PFSK-1 (cell line): Measurements from ENCODE around the gene CTXN3. TPM values are rescaled to one million over a fixed set of nuclear protein-coding genes. Genes with fewer than 3 reads are reported as not detected.

Source experiments
- FOXP2 ChIP-seq: optimal IDR thresholded peaks from 2 replicates; pipeline ENCODE3; 2011; ENCODE audit warnings: borderline replicate concordance, control low read depth, inconsistent platforms; ENCODE audit not compliant: insufficient read depth; ENCODE audit errors: extremely low read length, extremely low read depth
- POLR2AphosphoS5 ChIP-seq: IDR thresholded peaks from 2 replicates; pipeline ENCODE4 v1.6.1; 2012; ENCODE audit warnings: low read depth, mild to moderate bottlenecking, control low read depth, low read length, moderate library complexity
- REST ChIP-seq, 2 experiments: IDR thresholded peaks; 2 replicates each; pipeline versions ENCODE4 v1.6.1 to v1.8.0; 2011 to 2012; ENCODE audit warnings: low read depth in 2 of 2, low read length in 2 of 2, control low read depth in 1 of 2, inconsistent platforms in 1 of 2, mild to moderate bottlenecking in 1 of 2, moderate library complexity in 1 of 2; ENCODE audit not compliant: insufficient read depth in 1 of 2
- SIN3A ChIP-seq: IDR thresholded peaks from 2 replicates; pipeline ENCODE4 v1.6.1; 2012; ENCODE audit warnings: mild to moderate bottlenecking, low read length, moderate library complexity, borderline replicate concordance; ENCODE audit not compliant: insufficient read depth
- TAF1 ChIP-seq: IDR thresholded peaks from 2 replicates; pipeline ENCODE4 v1.6.1; 2012; ENCODE audit warnings: low read length, control low read depth, borderline replicate concordance; ENCODE audit not compliant: insufficient read depth
- polyA plus RNA-seq: library from polyadenylated mRNA; unstranded; fragments of >200 nt; gene quantifications from one replicate; pipeline ENCODE4 v1.2.1, GENCODE V29; 2012; ENCODE audit warnings: low read depth, missing spikeins; ENCODE audit not compliant: insufficient read length

Gene CTXN3
- not detected for polyA plus RNA-seq

GRCh38 chr5:127649018-127649439 lies at the start of gene CTXN3:
TSS of gene CTXN3 (plus strand) at chr5:127649082. CDS start at chr5:127657522, 8,440 bp downstream.
- no peak for TF ChIP-seq TAF1
- no peak for TF ChIP-seq FOXP2
- TF ChIP-seq SIN3A = no peak
- no peak for TF ChIP-seq POLR2AphosphoS5
- TF ChIP-seq REST (IDR thresholded peaks at IDR 0.05; ENCODE audit: insufficient read depth in 1 of 2, low read depth in 2 of 2, low read length in 2 of 2) = no peak

- TF ChIP-seq REST (IDR thresholded peaks at IDR 0.05; ENCODE audit: insufficient read depth in 1 of 2, low read depth in 2 of 2, low read length in 2 of 2) (no peak), TAF1 (no peak), FOXP2 (no peak), SIN3A (no peak), POLR2AphosphoS5 (no peak)
Measured at GRCh38 chr5:127599320-127599719, 49.6 kb upstream of the CTXN3 start.

GRCh38 chr5:127599847-127600246 lies 49.0 kb upstream of the CTXN3 start:
- TF ChIP-seq TAF1 = no peak
- no peak for TF ChIP-seq SIN3A
- no peak for TF ChIP-seq REST (IDR thresholded peaks at IDR 0.05; ENCODE audit: insufficient read depth in 1 of 2, low read depth in 2 of 2, low read length in 2 of 2)
- no peak for TF ChIP-seq POLR2AphosphoS5

GRCh38 chr5:127601111-127601510 lies 47.8 kb upstream of the CTXN3 start:
- TF ChIP-seq TAF1 = no peak
- TF ChIP-seq FOXP2 = no peak
- TF ChIP-seq POLR2AphosphoS5 = no peak
- TF ChIP-seq REST (IDR thresholded peaks at IDR 0.05; ENCODE audit: insufficient read depth in 1 of 2, low read depth in 2 of 2, low read length in 2 of 2) = no peak
- no peak for TF ChIP-seq SIN3A

- TF ChIP-seq POLR2AphosphoS5 (no peak), SIN3A (no peak), TAF1 (no peak), FOXP2 (no peak), REST (IDR thresholded peaks at IDR 0.05; ENCODE audit: insufficient read depth in 1 of 2, low read depth in 2 of 2, low read length in 2 of 2) (no peak)
Measured at GRCh38 chr5:127601601-127602000, 47.3 kb upstream of the CTXN3 start.
